OCI-LY3 (cell line): ENCODE data around the gene TRIM26.

Source experiments
- H2AFZ ChIP-seq: fragments of 200-600, 300-600 bp; shearing (Covaris generic); 2 replicates; pipeline ENCODE4 v1.6.0; 2014; ENCODE audit warnings: antibody characterized with exemption, low read depth, low read length
- H3K27ac ChIP-seq: fragments of 200-600, 300-600 bp; sonication (generic); 2 replicates; pipeline ENCODE4 v1.5.1; 2014; ENCODE audit warnings: mild to moderate bottlenecking, low read length, moderate library complexity, mixed read lengths
- H3K27me3 ChIP-seq: fragments of 200-600, 300-600 bp; sonication (generic); 2 replicates; pipeline ENCODE4 v1.6.1; 2014; ENCODE audit warnings: low read depth, low read length, mixed read lengths
- H3K36me3 ChIP-seq: fragments of 200-600, 300-600 bp; sonication (generic); replicated peaks from 2 replicates; pipeline ENCODE3; 2014; ENCODE audit warnings: low read depth, low read length, mixed read lengths
- H3K4me1 ChIP-seq: fragments of 300-600, 200-600 bp; sonication (generic); 2 replicates; pipeline ENCODE4 v1.6.1; 2014; ENCODE audit warnings: low read length, mixed read lengths
- H3K4me2 ChIP-seq: fragments of 200-600, 300-600 bp; sonication (generic); 2 replicates; pipeline ENCODE4 v1.6.1; 2014; ENCODE audit warnings: low read length, mixed read lengths
- H3K4me3 ChIP-seq: fragments of 300-600, 200-600 bp; sonication (generic); 2 replicates; pipeline ENCODE4 v1.5.1; 2014; ENCODE audit warnings: antibody characterized with exemption, mild to moderate bottlenecking, low read length, moderate library complexity
- H3K79me2 ChIP-seq: fragments of 300-600, 200-600 bp; shearing (Covaris generic); 2 replicates; pipeline ENCODE4 v1.6.1; 2014; ENCODE audit warnings: mild to moderate bottlenecking, low read length, mixed read lengths
- H3K9ac ChIP-seq: fragments of 300-600, 200-600 bp; shearing (Covaris generic); 2 replicates; pipeline ENCODE4 v1.6.0; 2014; ENCODE audit warnings: mild to moderate bottlenecking, low read length, moderate library complexity
- H3K9me3 ChIP-seq: fragments of 200-600, 300-600 bp; shearing (Covaris generic); 2 replicates; pipeline ENCODE4 v1.6.1; 2014; ENCODE audit warnings: low read length, mixed read lengths; ENCODE audit not compliant: insufficient read depth
- H4K20me1 ChIP-seq: fragments of 200-600, 300-600 bp; sonication (generic); 2 replicates; pipeline ENCODE4 v1.6.1; 2016; ENCODE audit warnings: low read length, mixed read lengths; ENCODE audit not compliant: insufficient read depth
- CTCF ChIP-seq: fragments of 200-600, 300-600 bp; sonication (generic); IDR thresholded peaks from 2 replicates; pipeline ENCODE4 v1.5.1; 2014; ENCODE audit warnings: antibody characterized with exemption, low read length, low read depth
- EZH2phosphoT487 ChIP-seq: fragments of 200-600 bp; shearing (Covaris generic); IDR thresholded peaks from 2 replicates; pipeline ENCODE4 v1.6.1; 2018; ENCODE audit warnings: antibody characterized with exemption, mixed run types, low read depth

TRIM26 gene

GRCh38 chr6:30188541-30188940 lies 24.7 kb downstream of the TRIM26 start:
- Histone ChIP-seq H3K79me2 (no peaks in the 10 kb centered on the region), H3K27ac (no peak overlapping the region), H3K4me1 (no peaks in the 10 kb centered on the region), H3K4me3 (no peak overlapping the region), H4K20me1 (no peaks in the 10 kb centered on the region), H3K9ac (no peak overlapping the region), H3K9me3 (no peaks in the 10 kb centered on the region), H3K27me3 (no peaks in the 10 kb centered on the region), H3K36me3 (peaks cover 27% of the 10 kb centered on the region), H2AFZ (no peak overlapping the region), H3K4me2 (no peak overlapping the region)
- no peak for TF ChIP-seq CTCF
- TF ChIP-seq EZH2phosphoT487 = no peak

- H4K20me1 ChIP-seq = no peaks in the 10 kb centered on the region
- peaks cover 27% of the 10 kb centered on the region for H3K36me3 ChIP-seq
- no peak overlapping the region for H2AFZ ChIP-seq
- H3K4me3 ChIP-seq = no peak overlapping the region
- H3K27me3 ChIP-seq = no peaks in the 10 kb centered on the region
- H3K9ac ChIP-seq = no peak overlapping the region
- no peak overlapping the region for H3K27ac ChIP-seq
- H3K4me2 ChIP-seq = no peak overlapping the region
- no peaks in the 10 kb centered on the region for H3K4me1 ChIP-seq
- TF ChIP-seq CTCF = no peak
- no peak for TF ChIP-seq EZH2phosphoT487
- no peaks in the 10 kb centered on the region for H3K79me2 ChIP-seq
- H3K9me3 ChIP-seq = no peaks in the 10 kb centered on the region
These were observed 27.2 kb downstream of the TRIM26 start for GRCh38 chr6:30185846-30186484.

GRCh38 chr6:30184417-30185031 lies 28.7 kb downstream of the TRIM26 start:
- H3K9me3 ChIP-seq = peaks cover 4% of the 10 kb centered on the region; the same call in 1 of the 2 replicates
- H3K27ac ChIP-seq = no peak overlapping the region
- H4K20me1 ChIP-seq = no peaks in the 10 kb centered on the region
- H3K79me2 ChIP-seq = no peaks in the 10 kb centered on the region
- peaks cover 22% of the 10 kb centered on the region for H3K36me3 ChIP-seq
- H3K4me2 ChIP-seq = no peak overlapping the region
- H3K4me3 ChIP-seq = no peak overlapping the region
- H2AFZ ChIP-seq = no peak overlapping the region
- no peaks in the 10 kb centered on the region for H3K27me3 ChIP-seq
- no peak overlapping the region for H3K9ac ChIP-seq
- no peaks in the 10 kb centered on the region for H3K4me1 ChIP-seq
- TF ChIP-seq EZH2phosphoT487 (no peak), CTCF (no peak)

- Histone ChIP-seq H4K20me1 (no peaks in the 10 kb centered on the region), H3K36me3 (peaks cover 7% of the 10 kb centered on the region), H3K27me3 (peaks cover 9% of the 10 kb centered on the region; the same call in 1 of the 2 replicates), H3K4me2 (no peak overlapping the region), H2AFZ (no peak overlapping the region), H3K4me1 (no peaks in the 10 kb centered on the region), H3K79me2 (no peaks in the 10 kb centered on the region), H3K9me3 (peaks cover 5% of the 10 kb centered on the region; the same call in 1 of the 2 replicates), H3K4me3 (no peak overlapping the region), H3K9ac (no peak overlapping the region), H3K27ac (no peak overlapping the region)
- no peak for TF ChIP-seq EZH2phosphoT487
- TF ChIP-seq CTCF = no peak
These were observed 33.1 kb downstream of the TRIM26 start for GRCh38 chr6:30180145-30180544.
